Pulmonary artery endothelial cell (primary cell): ENCODE measurements around the gene SEBOX. TPM values are rescaled to one million over a fixed set of nuclear protein-coding genes. Genes with fewer than 3 reads are reported as not detected.
"Not testable (repeated sequence)": the region's sequence is repeated elsewhere in the genome, so short reads cannot be mapped to it uniquely, and the experiment has no call there.

Experiments used
- DNase-seq: peaks from one replicate; pipeline ENCODE4 v3.0.0-alpha.2; 2011; ENCODE audit warnings: low read depth, low spot score
- total RNA-seq: library from RNA; depleted of rRNA; stranded (reverse); fragments of >200 nt; gene quantifications from 2 replicates; pipeline ENCODE4 v1.2.3, GENCODE V29; 2014

SEBOX gene
- total RNA-seq, 1 donor from 2014 or later, result not detected

DNA sequence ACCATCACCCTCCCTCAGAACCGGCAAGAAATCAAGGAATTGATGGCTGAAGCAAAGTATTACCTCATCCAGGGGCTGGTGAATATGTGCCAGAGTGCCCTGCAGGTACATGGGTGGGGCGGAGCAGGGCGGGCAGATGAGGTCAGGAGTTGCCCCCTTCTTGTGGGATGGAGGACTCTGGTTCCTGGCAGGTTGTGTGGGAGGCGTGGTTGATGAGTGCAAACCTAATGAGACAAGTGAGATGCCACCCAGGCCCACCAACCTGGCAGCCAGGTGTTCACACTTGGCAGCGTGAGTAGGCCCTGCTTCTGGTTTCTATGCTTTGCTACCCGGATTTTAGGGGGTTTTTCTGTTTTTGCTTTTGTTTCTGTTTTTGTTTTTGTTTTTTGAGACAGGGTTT is 24.6 kb downstream of the SEBOX start:
- no peak for DNase-seq

DNA sequence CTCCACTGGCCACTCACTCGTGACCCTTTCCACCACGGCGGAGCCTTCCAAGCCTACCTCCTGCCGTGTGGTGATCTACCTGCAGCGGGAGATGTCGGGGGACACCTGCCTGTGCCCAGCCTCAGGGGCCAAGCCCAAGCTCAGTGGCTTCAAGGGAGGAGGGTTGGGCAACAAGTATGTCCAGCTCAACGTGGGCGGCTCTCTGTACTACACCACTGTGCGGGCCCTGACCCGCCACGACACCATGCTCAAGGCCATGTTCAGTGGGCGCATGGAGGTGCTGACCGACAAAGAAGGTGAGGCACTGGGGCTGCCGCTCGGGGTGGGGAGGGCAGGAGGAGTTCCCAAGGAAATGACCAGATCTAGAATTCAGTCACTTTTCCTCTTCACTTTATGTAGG is 25.6 kb downstream of the SEBOX start:
- DNase-seq, result no peak

DNA sequence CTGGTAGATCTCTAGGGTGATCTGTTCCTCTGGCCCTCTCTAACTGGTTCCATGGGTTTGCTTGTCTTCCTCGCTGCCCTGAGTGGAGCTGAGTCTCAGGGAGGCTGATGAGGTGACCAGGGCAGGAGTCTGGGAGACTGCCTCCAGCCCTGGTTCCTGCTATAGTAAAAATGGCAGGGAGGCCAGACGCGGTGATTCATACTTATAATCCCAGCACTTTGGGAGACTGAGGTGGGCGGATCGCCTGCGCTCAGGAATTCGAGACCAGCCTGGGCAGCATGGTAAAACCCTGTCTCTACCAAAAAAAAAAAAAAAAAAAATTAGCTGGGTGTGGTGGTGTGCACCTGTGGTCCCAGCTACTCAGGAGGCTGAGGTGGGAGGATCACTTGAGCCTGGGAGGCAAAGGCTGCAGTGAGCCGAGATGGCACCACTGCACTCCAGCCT is 26.2 kb downstream of the SEBOX start:
- DNase-seq, result not testable (repeated sequence)

DNA sequence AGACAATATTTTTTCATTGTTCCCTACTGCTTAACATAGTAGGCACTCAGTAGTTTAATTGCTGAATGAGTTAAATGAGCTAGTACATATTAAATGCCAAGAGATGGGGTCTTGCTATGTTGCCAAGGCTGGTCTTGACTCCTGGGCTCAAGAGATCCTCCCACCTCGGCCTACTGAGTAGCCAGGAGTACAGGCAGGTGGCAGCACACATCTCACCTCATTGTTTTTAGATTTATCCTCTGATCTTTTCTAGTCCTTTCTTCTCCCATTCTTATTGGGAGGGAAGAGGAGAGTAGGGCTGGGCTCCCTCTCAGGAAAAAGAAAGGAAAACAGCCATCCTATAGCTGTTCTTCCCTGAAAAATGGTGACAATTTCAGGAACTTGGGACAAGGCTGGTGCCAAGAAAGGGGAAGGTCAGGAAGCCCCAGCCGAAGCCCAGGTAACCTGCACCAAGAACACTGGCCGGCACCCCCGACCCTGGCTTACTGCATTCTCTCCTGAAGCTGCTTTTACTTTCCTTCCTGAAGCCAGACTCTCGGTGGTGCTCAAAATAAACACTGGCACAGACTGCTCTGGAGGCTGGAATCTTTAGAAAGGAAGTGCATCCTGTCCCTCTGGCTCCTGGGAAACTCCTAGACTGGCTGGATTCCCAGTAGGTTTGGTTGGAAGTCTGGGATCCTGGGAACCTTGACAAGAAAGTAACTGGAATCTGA is 26.8 kb downstream of the SEBOX start:
- peak; percentile 63 for DNase-seq

DNA sequence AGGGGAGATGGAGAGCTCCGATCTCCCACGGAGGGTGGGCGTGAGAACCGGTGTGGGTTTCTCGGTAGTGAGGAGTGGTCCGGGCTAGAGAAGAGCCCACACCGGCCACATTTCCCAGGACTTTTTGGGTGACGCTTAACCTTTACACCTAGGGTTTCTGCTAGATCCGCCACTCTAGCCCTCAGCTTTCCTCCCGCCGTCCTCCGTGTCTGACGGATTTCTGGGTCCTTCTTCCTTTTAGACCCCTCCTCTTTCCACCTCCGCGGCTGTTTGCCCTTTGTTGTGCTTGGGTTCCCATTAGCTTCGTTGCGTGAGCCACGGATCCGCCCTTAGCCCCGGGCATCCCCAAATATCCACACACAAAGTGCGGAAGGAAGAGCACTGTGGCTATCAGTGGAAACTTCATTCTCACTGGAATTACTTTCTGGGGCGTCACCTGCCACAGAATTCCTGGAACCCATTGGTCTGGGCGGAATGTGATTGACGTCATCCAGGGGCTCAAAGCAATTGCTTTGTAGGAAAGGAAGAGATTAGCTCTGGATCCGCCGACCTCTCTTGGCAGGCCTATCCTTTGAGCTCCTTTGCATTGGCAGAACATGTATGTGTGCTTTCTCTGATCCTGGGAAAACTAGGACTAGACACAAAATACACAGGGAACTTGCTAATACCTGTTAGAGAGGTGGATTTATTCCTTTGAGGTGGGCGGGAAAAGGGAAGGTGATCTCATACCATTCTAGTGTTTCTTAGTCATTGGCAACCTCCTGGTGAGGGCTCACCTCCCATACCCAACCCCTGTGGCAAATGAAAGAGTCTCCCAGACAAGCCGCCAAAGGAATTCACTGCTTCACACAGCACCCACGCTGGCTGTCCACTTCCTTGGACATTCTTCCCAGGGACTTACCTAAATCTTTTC is 28.8 kb downstream of the SEBOX start:
- DNase-seq, result peak; percentile 89

DNA sequence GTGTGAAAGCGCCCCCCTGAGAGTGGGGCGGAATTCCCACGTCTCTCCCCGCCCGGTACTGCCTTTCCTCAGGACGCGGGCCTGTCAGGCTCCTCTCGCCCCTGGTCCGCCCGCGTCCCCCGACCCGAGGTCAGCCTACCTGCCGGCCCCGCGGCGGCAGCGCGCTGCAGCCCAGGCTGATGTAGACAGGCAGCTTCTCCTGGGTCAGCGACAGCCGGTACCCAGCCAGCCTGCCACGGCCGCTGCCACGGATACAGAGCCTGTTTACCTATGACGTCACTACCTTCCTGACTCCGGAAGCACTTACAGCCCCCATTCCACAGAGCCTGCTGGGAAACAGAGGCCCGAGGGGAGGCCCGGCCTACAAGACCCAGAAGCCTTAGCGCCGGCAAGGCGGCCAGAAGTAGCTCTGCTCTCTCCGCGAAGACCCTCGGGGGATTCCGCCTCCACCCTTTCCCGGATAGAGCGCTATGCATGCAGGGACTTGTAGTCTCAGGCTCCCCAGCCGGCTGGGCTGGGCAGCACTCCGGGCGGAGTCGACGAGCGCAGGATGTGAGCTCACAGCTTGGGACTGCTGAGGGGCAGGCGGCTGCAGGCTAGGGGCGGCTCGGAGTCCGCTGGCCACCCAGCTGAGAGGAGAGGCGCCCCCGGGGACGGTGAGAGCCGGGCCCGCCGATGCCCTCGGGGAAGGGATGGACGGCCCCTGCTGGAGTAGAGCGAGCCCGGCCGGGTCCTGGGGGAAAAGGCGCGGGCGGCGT is 29.6 kb downstream of the SEBOX start, which contains the start of the genes IFT20 and TNFAIP1:
Gene IFT20 (minus strand): TSS at position 272 of the 758 bp plus-strand sequence. CDS start 3,487 bp downstream, outside the sequence.
Gene TNFAIP1 (plus strand): TSS at position 561 of the 758 bp plus-strand sequence. CDS start 3,761 bp downstream, outside the sequence.
- peak; percentile 100 for DNase-seq

DNA sequence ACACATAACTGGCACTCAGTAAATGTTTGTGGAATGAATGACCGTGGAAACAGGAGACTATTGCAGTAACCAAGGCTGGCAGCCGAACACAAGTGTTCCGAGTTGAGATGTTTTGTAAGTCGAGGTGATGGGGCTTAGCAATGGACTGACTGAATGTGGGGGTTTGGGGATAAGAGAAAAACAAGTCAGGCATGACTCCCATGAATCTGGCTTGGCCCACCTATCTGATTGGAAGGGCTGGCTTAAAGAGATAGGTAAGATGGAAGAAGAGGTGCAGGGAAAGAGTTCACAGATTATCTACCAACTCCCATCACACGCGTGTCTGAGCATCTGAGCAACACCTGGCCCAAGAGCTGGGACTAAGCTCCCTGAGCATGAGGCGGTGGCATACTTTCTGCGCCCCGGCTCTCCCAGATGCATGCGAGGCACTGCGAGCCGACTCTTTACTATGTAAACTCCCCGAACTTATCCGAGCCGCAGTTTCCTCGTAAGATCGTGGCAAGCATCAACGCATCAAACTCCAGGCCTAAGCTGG is 30.3 kb downstream of the SEBOX start:
- DNase-seq, result no peak

DNA sequence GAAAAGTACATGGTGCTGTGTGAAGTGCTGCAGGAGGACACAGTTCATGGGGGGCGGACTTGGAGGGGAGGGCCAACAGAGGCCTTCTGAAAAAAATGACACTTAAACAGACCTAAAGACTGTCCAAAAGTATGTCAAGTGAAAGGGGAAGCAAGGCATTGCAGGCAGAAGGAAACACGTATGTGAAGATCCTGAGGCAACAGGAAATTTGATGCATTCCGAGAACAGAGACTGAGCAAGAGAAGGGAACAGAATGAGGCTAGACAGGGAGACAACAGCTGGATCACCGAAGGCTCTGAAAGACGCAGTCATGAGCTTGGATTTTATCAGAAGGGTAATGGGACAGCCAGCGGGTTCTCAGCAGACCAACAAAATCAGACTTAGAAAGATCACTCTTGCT is 30.8 kb downstream of the SEBOX start:
- DNase-seq, result no peak

DNA sequence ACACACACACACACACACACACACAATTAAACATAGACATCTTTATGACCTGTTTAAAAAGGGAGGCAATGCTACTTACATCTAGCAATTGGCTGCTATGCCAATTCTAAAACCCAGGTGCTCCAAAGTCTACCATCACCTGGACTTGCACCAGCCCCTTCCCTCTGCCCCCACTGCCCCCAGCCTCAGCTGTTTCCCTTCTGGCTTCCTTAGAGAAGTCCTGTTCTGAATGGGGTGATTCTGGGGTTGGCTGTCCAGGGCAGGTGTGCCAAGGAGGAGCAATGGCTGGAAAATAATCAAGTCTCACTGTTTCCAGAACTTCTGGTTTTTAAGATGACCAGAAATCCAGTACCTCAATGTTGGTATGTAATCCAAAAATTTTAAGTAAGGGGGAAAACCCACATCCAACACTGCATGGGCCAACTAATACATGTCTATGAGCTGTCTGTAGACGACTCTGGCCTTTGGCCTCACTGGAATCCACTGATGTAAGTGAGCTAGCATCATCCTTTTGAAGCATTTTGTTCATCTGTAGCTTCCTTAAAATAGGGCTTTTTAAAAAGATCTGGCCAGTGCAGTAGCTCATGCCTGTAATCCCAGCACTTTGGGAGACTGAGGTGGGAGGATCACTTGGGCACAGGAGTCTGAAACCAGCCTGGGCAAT is 31.8 kb downstream of the SEBOX start:
- DNase-seq, result no peak

DNA sequence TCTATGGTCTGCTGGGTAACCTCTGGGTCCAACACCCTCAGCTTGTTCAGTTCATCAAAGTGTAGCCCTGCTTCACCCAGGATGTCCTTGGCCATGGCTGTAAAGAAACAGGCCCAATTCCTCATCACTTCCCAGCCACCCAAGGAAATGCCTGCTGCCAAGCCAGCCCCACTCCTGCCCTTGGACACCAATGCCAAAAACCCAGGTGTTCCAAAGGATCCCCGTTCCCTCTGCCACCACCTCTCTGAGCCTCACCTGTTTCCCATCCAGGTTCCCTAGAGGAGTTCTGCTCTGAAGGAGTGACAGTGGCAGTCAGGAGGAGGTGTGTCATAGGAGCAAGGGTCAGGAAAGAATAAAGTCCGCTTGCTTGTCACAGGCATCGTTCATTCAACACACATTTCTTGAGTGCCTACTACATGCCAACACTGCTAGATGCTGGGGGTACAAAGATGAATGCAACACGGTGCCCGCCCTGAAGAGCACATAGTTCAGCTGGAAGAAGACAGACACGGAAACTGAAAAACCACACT is 33.0 kb downstream of the SEBOX start:
- no peak for DNase-seq

DNA sequence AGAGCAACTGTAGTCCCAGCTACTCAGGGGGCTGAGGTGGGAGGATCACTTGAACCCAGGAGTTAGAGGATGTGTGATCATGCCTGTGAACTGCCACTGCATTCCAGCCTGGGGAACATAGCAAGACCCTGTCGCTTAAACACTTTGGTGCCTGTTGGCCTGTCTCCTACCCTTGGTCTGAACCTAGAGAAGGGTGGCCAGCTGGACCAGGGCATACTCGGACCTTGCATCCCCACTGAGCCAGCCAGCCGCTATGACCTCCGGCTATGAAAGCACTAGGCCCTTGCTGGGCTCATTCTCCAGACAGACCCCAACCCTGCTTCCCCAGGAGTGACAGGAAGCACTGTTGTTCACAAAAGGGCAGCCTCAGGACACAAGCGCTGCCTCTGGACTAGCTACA is 34.3 kb downstream of the SEBOX start:
- DNase-seq, result no peak

DNA sequence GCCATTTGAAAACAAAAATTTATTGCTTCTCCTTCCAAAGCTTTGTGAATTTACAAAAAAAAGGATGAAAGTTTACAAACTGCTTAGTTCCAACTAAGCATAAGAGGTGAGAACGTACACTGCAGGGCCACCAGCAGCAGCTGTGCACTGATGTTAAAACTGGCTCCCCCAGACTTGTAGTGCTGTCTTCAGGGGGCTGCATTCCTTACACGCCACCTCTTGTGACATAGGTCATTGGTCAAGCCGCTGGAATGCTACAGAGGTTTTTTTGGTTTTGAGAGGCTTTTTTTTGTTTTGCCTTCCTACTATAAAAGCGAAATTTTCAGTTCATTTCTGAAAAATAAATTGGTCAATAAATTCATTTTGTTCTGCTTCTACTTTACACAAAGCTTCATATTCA is 36.7 kb downstream of the SEBOX start:
- no peak for DNase-seq

DNA sequence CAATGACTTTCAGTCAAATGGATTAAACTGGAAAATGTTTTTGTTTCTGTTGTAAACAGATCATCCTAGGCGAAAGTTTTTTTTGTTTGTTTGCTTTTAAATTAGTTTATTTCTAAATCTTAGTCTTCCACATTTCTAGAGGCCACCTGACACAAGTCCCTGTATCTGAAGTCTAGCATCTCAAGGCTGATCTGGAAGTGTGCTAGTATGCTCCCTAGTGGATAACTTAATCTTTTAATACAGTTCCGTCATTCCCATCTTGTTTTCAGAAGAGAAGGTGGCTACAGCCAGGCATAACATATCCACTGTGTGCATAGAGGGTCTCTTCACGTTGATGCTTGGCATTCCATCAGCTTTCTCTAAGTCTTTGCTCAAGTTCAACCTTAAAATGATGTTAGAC is 37.3 kb downstream of the SEBOX start:
- DNase-seq, result no peak

DNA sequence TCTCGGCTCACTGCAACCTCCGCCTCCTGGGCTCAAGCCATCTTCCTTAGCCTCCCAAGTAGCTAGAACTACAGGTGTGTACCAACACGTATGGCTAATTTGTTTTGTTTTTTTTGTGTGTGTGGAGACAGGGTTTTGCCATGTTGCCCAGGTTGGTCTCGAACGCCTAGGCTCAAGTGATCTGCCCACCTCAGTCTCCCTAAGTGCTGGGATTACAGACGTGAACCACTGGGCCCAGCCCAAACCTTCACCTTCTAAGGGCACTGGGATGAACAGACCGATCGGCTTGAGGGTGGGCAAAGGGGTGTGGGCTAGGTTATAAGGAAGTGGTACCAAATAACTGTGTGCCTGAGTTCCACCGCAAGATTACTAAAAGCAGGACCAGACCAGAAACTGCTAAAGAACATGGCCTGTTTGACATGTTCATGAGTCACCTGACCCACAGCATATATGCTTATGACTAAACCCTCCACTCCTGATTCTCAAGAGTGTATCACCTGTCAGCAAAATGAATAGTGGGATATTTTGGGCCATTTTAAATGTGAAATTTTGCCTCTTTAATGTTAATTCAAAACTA is 37.9 kb downstream of the SEBOX start:
- no peak for DNase-seq

DNA sequence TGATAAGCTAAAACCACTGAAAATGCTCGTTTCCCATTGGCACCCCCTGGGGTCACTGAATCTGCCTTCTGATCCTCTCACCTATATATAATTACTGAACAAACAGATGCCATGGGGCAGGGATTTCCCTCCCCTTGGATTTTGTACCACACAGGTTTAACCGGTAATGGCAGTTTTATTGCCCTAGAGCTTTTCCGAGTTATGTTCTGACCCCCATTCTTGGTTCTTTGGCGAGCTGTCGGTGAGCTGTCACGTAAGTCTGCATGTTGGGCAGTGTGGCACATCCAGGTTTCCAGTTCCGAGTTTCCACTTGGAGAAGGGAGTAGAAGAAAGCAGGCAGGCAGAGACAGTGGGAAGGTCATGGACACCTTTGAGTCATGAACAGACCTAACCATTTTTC is 38.9 kb downstream of the SEBOX start:
- DNase-seq, result no peak

DNA sequence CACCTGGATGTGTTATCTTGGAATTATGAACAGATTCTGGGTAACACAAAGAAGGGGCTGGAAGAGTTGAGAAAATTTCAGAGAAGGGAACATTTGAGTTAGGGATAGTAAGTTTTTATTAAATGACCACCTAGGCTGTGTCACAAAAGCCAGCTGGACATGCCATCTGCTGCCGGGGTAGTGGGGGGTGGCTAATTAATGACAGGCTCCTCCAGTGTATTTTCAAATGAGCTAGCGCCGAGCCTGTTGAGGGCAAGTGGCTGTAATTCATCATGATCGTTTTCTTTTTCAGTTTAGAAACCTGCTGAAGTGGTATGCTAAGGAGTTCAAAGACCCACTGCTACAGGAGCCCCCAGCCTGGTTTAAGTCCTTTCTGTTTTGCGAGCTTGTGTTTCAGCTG is 39.8 kb downstream of the SEBOX start:
- no peak for DNase-seq

DNA sequence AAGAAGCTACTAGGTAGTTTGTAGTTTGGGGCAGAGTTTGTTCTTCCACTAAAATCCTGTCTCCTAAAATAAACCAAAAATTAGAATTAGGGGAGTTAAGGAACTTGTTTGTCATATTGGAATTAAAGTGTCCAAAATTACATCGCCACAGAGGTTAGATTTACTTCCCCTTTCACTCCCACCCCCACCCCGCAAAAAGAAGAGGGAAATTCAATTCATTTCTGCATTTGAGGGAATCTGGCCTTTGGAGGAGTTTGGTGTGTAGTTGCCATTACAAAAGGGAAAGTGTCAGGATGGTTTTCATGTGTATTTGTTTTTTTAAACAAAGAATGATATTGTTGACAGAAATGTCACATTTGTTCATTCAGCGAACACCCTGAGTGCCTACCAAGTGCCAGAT is 40.2 kb downstream of the SEBOX start:
- no peak for DNase-seq

DNA sequence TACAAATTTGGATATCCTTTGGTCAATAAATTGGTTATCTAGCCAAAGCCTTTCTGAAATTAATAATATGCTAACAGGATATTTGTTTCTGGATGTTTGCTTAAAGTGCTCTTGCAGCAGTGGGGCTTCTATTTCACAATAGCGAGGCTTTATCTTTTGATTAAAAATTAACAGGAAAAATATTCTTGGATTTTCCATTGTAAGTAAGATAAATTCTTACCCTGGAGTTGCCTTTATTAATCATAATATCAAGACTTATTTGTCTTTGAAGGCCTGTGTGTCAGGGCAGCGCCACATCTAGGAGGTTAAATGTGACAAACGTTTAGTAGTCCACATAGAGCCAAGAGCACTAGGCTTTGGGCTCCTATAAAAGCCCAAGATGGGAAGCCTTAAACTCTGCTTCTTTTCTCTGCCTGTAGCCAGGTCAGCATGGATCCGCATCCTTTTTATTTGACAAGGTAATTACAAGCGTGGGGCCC is 40.7 kb downstream of the SEBOX start:
- DNase-seq, result no peak

DNA sequence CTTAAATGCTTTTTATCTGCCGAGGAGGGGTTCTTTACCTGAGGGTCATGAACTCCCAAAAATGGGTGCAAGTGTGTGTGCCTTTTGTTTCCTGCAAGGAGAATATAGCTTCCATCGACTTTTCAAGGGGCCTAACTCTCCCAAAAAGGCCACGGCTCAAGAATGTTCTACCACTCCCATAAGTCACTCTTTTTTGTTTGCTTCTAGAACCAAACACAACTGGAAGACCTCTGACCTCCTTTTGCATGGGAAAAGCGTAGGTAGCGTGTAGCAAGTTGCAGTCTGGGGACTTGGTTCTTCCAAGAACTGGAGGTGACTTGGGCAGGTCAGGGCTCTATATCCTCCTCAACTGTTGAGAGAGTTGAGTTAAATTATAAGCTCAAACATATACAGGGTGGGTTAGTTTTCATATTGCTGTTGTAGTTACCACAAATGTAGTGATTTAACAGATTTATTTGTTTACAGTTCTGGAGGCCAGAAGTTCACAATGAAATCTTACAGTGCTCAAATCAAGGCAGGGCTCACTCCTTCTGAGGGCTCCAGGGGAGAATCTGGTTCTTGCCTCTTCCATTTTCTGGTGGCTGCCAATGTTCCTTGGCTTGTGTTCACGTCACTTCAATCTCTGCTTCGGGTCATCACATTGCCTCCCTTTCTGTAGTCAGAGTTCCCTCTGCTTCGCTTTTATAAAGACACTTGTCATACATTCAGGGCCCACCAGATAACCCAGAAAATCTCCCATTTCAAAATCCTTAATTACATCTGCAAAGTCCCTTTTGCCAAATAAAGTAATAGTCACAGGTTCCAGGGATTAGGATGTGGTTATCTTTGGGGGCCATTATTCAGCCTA is 44.6 kb downstream of the SEBOX start:
- no peak for DNase-seq
